ENCODE data around the gene DOCK2.

Gene DOCK2

GRCh38 chr5:169960659-169961058 is 323.6 kb downstream of the DOCK2 start:
- no peaks in the 10 kb centered on the region for H3K4me1 ChIP-seq (ENCODE audit: low read length)
- H4K20me1 ChIP-seq (ENCODE audit: insufficient read depth, low read length), result no peaks in the 10 kb centered on the region
- no peak overlapping the region for H3K27ac ChIP-seq (ENCODE audit: low read length)
- H3K9ac ChIP-seq (ENCODE audit: low read length), result no peak overlapping the region
- no peaks in the 10 kb centered on the region for H3K27me3 ChIP-seq (replicated peaks; ENCODE audit: insufficient read depth, low read length)
- H3K9me2 ChIP-seq (replicated peaks; ENCODE audit: insufficient read depth, low read length), result no peaks in the 10 kb centered on the region
- no peaks in the 10 kb centered on the region for H3K9me3 ChIP-seq (replicated peaks; ENCODE audit: insufficient read depth, low read length)
- no peaks in the 10 kb centered on the region for H3K79me2 ChIP-seq (ENCODE audit: low read length)
- TF ChIP-seq EZH2 (optimal IDR thresholded peaks at IDR 0.05; ENCODE audit: low read depth, low read length) (no peak), EZH2phosphoT487 (IDR thresholded peaks at IDR 0.05; ENCODE audit: low read length) (no peak), CTCF (IDR thresholded peaks at IDR 0.05; ENCODE audit: low read length) (no peak)
- no peak overlapping the region for H2AFZ ChIP-seq (ENCODE audit: low read length)
- H3K4me3 ChIP-seq (ENCODE audit: low read length), result no peak overlapping the region
- H3K36me3 ChIP-seq (replicated peaks; ENCODE audit: insufficient read depth, low read length), result no peaks in the 10 kb centered on the region
- no peaks in the 10 kb centered on the region for H3F3A ChIP-seq (ENCODE audit: insufficient read depth, low read length)
- H3K4me2 ChIP-seq (ENCODE audit: low read depth, low read length), result no peak overlapping the region
- DNase-seq, result no peak

- no peak overlapping the region for H3K27ac ChIP-seq (ENCODE audit: low read length)
- no peak for DNase-seq
- H3K4me3 ChIP-seq (ENCODE audit: low read length), result no peak overlapping the region
- H3K9me2 ChIP-seq (replicated peaks; ENCODE audit: insufficient read depth, low read length), result no peaks in the 10 kb centered on the region
- TF ChIP-seq EZH2 (optimal IDR thresholded peaks at IDR 0.05; ENCODE audit: low read depth, low read length) (no peak), CTCF (IDR thresholded peaks at IDR 0.05; ENCODE audit: low read length) (no peak), EZH2phosphoT487 (IDR thresholded peaks at IDR 0.05; ENCODE audit: low read length) (no peak)
- H3F3A ChIP-seq (ENCODE audit: insufficient read depth, low read length), result no peaks in the 10 kb centered on the region
- no peaks in the 10 kb centered on the region for H3K9me3 ChIP-seq (replicated peaks; ENCODE audit: insufficient read depth, low read length)
- no peak overlapping the region for H3K9ac ChIP-seq (ENCODE audit: low read length)
- no peaks in the 10 kb centered on the region for H4K20me1 ChIP-seq (ENCODE audit: insufficient read depth, low read length)
- no peak overlapping the region for H2AFZ ChIP-seq (ENCODE audit: low read length)
- H3K36me3 ChIP-seq (replicated peaks; ENCODE audit: insufficient read depth, low read length), result no peaks in the 10 kb centered on the region
- H3K4me2 ChIP-seq (ENCODE audit: low read depth, low read length), result no peak overlapping the region
- no peaks in the 10 kb centered on the region for H3K79me2 ChIP-seq (ENCODE audit: low read length)
- no peaks in the 10 kb centered on the region for H3K4me1 ChIP-seq (ENCODE audit: low read length)
- H3K27me3 ChIP-seq (replicated peaks; ENCODE audit: insufficient read depth, low read length), result no peaks in the 10 kb centered on the region
These were observed 327.2 kb downstream of the DOCK2 start for GRCh38 chr5:169964246-169964645.

- H3F3A ChIP-seq (ENCODE audit: insufficient read depth, low read length), result no peaks in the 10 kb centered on the region
- no peaks in the 10 kb centered on the region for H3K79me2 ChIP-seq (ENCODE audit: low read length)
- H3K9me3 ChIP-seq (replicated peaks; ENCODE audit: insufficient read depth, low read length), result no peaks in the 10 kb centered on the region
- no peak for DNase-seq
- no peak overlapping the region for H3K9ac ChIP-seq (ENCODE audit: low read length)
- no peaks in the 10 kb centered on the region for H3K36me3 ChIP-seq (replicated peaks; ENCODE audit: insufficient read depth, low read length)
- no peaks in the 10 kb centered on the region for H3K27me3 ChIP-seq (replicated peaks; ENCODE audit: insufficient read depth, low read length)
- H3K4me1 ChIP-seq (ENCODE audit: low read length), result no peaks in the 10 kb centered on the region
- H2AFZ ChIP-seq (ENCODE audit: low read length), result no peak overlapping the region
- no peaks in the 10 kb centered on the region for H4K20me1 ChIP-seq (ENCODE audit: insufficient read depth, low read length)
- H3K4me3 ChIP-seq (ENCODE audit: low read length), result no peak overlapping the region
- TF ChIP-seq EZH2 (optimal IDR thresholded peaks at IDR 0.05; ENCODE audit: low read depth, low read length), result no peak
- TF ChIP-seq EZH2phosphoT487 (IDR thresholded peaks at IDR 0.05; ENCODE audit: low read length), result no peak
- TF ChIP-seq CTCF (IDR thresholded peaks at IDR 0.05; ENCODE audit: low read length), result no peak
- H3K4me2 ChIP-seq (ENCODE audit: low read depth, low read length), result no peak overlapping the region
- H3K27ac ChIP-seq (ENCODE audit: low read length), result no peak overlapping the region
- no peaks in the 10 kb centered on the region for H3K9me2 ChIP-seq (replicated peaks; ENCODE audit: insufficient read depth, low read length)
These were observed 333.3 kb downstream of the DOCK2 start for GRCh38 chr5:169970339-169970738.

All from MM.1S (cell line).